ENCODE data around the gene HCLS1.
"Not testable (repeated sequence)": the region's sequence is repeated elsewhere in the genome, so short reads cannot be mapped to it uniquely, and the experiment has no call there.

The HCLS1 gene

GRCh38 chr3:121660356-121661171 is at the start of gene HCLS1:
TSS of gene HCLS1 (minus strand) at chr3:121660903. CDS start at chr3:121658347, 2,556 bp downstream.
- peak; percentile 49 for DNase-seq

- DNase-seq, result no peak
These were observed 49.6 kb upstream of the HCLS1 start for GRCh38 chr3:121710347-121710746.

GRCh38 chr3:121707531-121708273 is 47.0 kb upstream of the HCLS1 start:
- DNase-seq, result no peak

GRCh38 chr3:121705541-121705940 is 44.8 kb upstream of the HCLS1 start:
- no peak for DNase-seq

GRCh38 chr3:121703973-121704372 is 43.3 kb upstream of the HCLS1 start:
- DNase-seq, result no peak

- DNase-seq, result no peak
These were observed 38.2 kb upstream of the HCLS1 start for GRCh38 chr3:121698901-121699300.

GRCh38 chr3:121698476-121698875 is 37.8 kb upstream of the HCLS1 start:
- DNase-seq, result no peak

GRCh38 chr3:121696186-121696585 is 35.5 kb upstream of the HCLS1 start:
- no peak for DNase-seq

GRCh38 chr3:121692010-121692699 is 31.5 kb upstream of the HCLS1 start:
- no peak for DNase-seq

- no peak for DNase-seq
These were observed 30.2 kb upstream of the HCLS1 start for GRCh38 chr3:121690777-121691405.

GRCh38 chr3:121688747-121689146 is 28.0 kb upstream of the HCLS1 start:
- not testable (repeated sequence) for DNase-seq

GRCh38 chr3:121681792-121682191 is 21.1 kb upstream of the HCLS1 start:
- DNase-seq, result no peak

GRCh38 chr3:121677141-121677540 is 16.4 kb upstream of the HCLS1 start:
- no peak for DNase-seq

- DNase-seq, result no peak
These were observed 10.0 kb upstream of the HCLS1 start for GRCh38 chr3:121670676-121671075.

GRCh38 chr3:121667333-121667732 is 6.6 kb upstream of the HCLS1 start:
- no peak for DNase-seq

- DNase-seq, result no peak
These were observed 4.8 kb upstream of the HCLS1 start for GRCh38 chr3:121665488-121665887.

- no peak for DNase-seq
These were observed 2.6 kb upstream of the HCLS1 start for GRCh38 chr3:121663171-121663847.

GRCh38 chr3:121662742-121663141 is 2.0 kb upstream of the HCLS1 start:
- DNase-seq, result no peak

GRCh38 chr3:121661376-121661775 is 673 bp upstream of the HCLS1 start:
- no peak for DNase-seq

GRCh38 chr3:121659586-121659985 is 1.1 kb downstream of the HCLS1 start:
- DNase-seq, result no peak

- DNase-seq, result no peak
These were observed 1.8 kb downstream of the HCLS1 start for GRCh38 chr3:121658716-121659435.

Data from activated CD4-positive, alpha-beta T cell treated with anti-CD3 and anti-CD28 coated beads for 1 hour (primary cell).